HEK293T (cell line): ENCODE results near the gene FFAR2.

Experiments
- ELF4 ChIP-seq: fragments of 450-650 bp; IDR thresholded peaks from 2 replicates; pipeline ENCODE4 v1.6.1; 2017; ENCODE audit warnings: antibody characterized with exemption
- FOXA1 ChIP-seq: fragments of 450-650 bp; IDR thresholded peaks from 2 replicates; pipeline ENCODE4 v1.6.1; 2016; ENCODE audit warnings: mild to moderate bottlenecking
- LEF1 ChIP-seq: fragments of 450-650 bp; IDR thresholded peaks from 2 replicates; pipeline ENCODE4 v1.6.1; 2017; ENCODE audit warnings: mild to moderate bottlenecking, borderline replicate concordance
- NFRKB ChIP-seq: fragments of 450-650 bp; IDR thresholded peaks from 2 replicates; pipeline ENCODE4 v1.6.1; 2016; ENCODE audit warnings: mild to moderate bottlenecking, moderate library complexity
- SP1 ChIP-seq: fragments of 450-650 bp; IDR thresholded peaks from 2 replicates; pipeline ENCODE4 v1.6.1; 2017
- TARDBP ChIP-seq: fragments of 450-650 bp; IDR thresholded peaks from 2 replicates; pipeline ENCODE4 v1.6.1; 2016

DNA sequence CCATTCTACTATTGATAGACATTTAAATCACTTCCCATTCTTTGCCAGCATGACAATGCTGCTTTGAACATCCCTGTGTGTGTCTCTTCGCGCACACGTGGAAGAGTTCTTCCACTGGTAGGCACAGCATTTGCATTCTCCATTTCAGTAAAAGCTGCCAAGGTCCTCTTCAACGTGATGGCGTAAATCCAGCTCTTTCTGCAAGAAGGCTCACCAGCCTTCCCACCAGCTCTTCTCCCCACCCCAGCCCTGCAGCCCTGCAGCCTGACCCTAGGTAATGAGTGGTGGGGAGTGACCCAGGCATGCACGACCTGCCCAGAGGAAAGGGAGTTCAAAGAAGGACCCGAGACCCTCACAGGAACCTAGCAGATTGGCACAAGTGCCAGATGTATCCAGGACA is 31.7 kb upstream of the FFAR2 start:
- no peak for TF ChIP-seq NFRKB
- TF ChIP-seq LEF1: no peak
- TF ChIP-seq TARDBP: no peak
- TF ChIP-seq SP1: no peak
- no peak for TF ChIP-seq FOXA1
- no peak for TF ChIP-seq ELF4
